Measurements from ENCODE around the gene PTGES3. TPM values are rescaled to one million over a fixed set of nuclear protein-coding genes. Genes with fewer than 3 reads are reported as not detected.
A peak's percentile ranks its signal among the peaks of the same experiment; 100 is the strongest.

PTGES3 gene, protein sequence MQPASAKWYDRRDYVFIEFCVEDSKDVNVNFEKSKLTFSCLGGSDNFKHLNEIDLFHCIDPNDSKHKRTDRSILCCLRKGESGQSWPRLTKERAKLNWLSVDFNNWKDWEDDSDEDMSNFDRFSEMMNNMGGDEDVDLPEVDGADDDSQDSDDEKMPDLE
- 83.4 and 102 TPM in 2 replicates for total RNA-seq

DNA sequence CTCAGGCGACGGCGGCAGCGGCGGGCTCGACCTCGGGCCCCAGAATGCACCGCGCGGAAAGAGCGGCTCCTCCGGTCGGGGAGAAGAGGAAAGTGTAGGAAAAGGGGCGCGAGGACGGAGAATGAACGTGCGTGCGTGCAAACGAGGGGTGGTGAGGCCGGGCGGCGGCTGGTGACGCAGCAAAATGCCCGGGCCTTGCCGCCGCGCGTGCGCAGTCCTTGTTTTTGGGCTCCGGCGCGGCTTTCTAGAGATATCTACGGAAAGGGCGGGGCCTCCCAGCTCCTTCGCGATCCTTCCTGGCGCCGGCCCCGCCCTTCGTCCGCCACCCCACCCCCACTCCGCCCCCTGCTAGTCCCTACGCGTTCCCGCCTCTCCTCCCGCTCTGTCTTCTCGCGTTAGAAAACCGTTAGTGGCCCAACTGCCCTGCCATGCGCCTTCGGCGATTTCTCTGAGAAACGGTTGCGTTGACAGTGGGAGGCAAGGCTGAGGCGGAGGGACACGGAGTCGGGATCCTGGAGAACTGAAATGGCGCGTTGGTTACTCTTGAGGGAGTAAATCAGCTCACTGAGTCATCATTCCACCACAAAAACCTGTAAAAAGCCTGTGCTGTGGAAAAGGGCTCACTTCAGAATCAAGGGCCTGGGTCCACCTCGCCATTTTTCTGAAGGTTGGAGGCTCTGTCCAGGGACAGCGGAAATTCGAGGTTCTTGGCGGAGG is at the start of gene PTGES3:
TSS of gene PTGES3 (minus strand) at position 156 of the 717 bp plus-strand sequence. CDS start 285 bp downstream, outside the sequence.

DNA sequence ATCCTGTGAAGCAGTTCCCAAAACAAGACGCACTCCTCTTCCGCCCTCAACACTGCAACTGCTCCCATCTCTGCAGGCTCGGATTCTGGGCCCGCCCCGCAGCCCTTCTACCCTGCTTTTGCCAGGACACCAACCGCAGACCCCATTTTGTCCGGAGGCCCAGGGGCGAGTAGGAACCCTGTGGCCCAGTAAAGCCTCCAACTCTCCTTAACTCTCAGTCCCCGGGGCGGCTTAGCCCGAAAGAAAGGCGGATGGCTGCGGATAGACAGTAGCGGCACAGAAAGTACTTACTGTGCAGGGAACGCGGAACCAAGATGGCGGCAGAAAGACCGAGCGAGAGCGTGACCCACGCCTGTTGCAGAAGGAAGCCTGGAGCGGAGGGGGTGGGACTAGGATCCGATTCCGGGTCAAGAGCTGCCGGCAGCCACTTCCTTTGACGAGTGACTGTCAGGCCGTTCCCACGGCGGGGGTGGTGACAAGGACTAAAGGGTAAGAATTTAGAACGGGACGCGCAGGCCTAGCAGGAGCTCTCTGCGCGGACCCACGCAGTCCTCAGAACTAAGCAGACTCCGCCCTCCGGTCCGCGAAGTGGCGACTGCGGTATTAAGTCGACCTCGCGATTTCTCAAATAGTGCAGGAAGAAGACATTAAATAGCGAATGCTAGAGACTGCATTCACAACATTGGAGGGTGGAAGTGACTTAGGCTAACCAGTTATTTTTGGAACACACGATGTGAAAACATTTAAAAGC is 37.1 kb upstream of the PTGES3 start, which contains the start of gene NACA:
TSS of gene NACA (minus strand) at position 328 of the 751 bp plus-strand sequence. CDS start 778 bp downstream, outside the sequence.

DNA sequence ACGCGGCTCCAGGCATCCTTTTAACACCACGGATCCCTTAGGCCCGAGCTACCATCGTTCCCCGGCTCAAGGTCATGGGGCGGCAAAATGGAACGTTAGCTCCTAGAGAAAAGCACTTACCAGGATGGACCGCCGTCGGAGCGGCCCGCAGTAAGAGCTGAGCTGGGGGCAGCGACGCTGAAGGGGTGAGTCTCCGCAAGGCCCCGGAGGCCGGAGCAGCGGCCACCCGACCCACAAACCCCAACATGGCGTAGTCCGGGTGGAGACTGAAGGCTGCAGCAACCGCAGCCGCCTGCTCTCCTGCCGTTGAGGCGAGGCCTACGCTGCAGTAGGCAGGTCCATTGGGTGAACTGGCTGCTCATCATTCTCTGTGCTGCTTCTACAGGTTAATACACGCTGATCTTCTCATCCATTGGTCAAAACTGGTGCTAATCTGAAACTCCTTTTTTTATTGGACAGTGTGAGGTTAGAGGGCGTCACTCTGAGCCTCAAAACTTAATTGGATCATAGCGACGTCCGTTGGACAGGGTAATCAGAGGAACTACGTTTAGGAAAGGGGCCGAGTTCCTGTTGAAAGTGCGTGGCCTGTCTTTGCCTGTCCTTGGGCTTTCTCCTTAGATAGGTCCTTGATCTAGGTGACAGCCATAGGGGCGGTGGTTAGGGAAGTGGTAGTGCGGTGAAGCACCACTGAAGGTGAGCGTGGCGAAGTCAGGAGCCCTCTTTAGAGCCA is 42.2 kb downstream of the PTGES3 start, which contains the start of gene ATP5F1B:
TSS of gene ATP5F1B (minus strand) at position 268 of the 730 bp plus-strand sequence. CDS start at position 247, 21 bp downstream.

DNA sequence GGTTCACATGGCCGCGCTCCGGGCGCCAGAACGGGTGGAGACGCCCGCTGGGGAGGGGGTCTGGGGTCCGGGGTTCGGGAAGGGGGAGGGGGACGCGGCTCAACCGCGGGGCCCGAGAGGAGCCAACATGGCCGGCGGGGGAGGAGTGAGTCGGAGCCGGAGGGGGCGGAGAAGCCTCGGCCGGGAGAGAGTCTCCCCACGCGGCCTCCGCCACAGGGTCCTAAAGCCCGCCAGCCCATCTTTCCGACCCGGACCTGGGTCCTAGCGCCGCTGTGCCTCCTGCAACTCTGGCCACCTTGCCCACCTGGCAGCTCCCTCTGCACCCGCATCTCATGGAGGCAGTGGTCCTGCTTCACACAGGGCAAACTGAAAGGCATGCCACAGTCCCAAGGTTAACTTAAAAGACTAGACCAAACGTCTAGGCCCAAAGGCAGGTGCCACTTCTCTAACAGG is 57.9 kb downstream of the PTGES3 start, which contains the start of gene BAZ2A:
TSS of gene BAZ2A (minus strand) at position 147 of the 453 bp plus-strand sequence. CDS start 12,796 bp downstream, outside the sequence.

Small RNAs within 50 kb of the gene (small RNA-seq; reads per million reads assigned to genes)
- gene RN7SL809P: not detected
- 5,497 reads per million, percentile 100 among the genes with 10 or more reads in this experiment for gene SNORD59A

Other genes with a start within 250 kb of the PTGES3 start
- 7.3 and 10.4 TPM in 2 replicates for gene TIMELESS, start 238.9 kb downstream of the PTGES3 start, total RNA-seq
- not detected in 2 replicates for gene MIP, start 233.6 kb downstream of the PTGES3 start, total RNA-seq
- gene SPRYD4, start 219.7 kb downstream of the PTGES3 start, total RNA-seq: 2.2 and 3.1 TPM in 2 replicates
- gene GLS2, start 200.1 kb downstream of the PTGES3 start, total RNA-seq: under 0.01 TPM in 1 of 2 replicates, not detected in the other
- gene RBMS2, start 166.5 kb downstream of the PTGES3 start, total RNA-seq: 8.5 and 12.9 TPM in 2 replicates
- 33.1 and 44.2 TPM in 2 replicates for gene BAZ2A, start 58.0 kb downstream of the PTGES3 start, total RNA-seq
- 456 and 535 TPM in 2 replicates for gene ATP5F1B, start 42.3 kb downstream of the PTGES3 start, total RNA-seq
- 696 and 959 TPM in 2 replicates for gene NACA, start 37.0 kb upstream of the PTGES3 start, total RNA-seq
- gene PRIM1, start 64.0 kb upstream of the PTGES3 start, total RNA-seq: 15.1 and 27.2 TPM in 2 replicates
- gene HSD17B6, start 75.0 kb upstream of the PTGES3 start, total RNA-seq: 0.78 and 1.1 TPM in 2 replicates
- not detected in 2 replicates for gene SDR9C7, start 246.1 kb upstream of the PTGES3 start, total RNA-seq